Muscle layer of colon (tissue), 2 donors: ENCODE results near the gene ADGRG6.

ENCODE experiments used
- H3K27ac ChIP-seq: one replicate; pipeline ENCODE4 v1.7.0; 2013; ENCODE audit warnings: low read depth, mild to moderate bottlenecking, low read length, moderate library complexity
- H3K27me3 ChIP-seq, 2 donors: one replicate each; pipeline ENCODE4 v1.7.0; 2013; ENCODE audit warnings: low read length in 2 of 2, mild to moderate bottlenecking in 2 of 2; ENCODE audit not compliant: insufficient read depth in 2 of 2, control insufficient read depth in 1 of 2
- H3K36me3 ChIP-seq: one replicate; pipeline ENCODE4 v1.7.0; 2013; ENCODE audit warnings: mild to moderate bottlenecking, low read length; ENCODE audit not compliant: insufficient read depth
- H3K4me1 ChIP-seq: one replicate; pipeline ENCODE4 v1.7.0; 2013; ENCODE audit warnings: mild to moderate bottlenecking, low read length; ENCODE audit not compliant: insufficient read depth
- H3K4me3 ChIP-seq, 2 donors: one replicate each; pipeline ENCODE4 v1.7.0; 2013; ENCODE audit warnings: low read length in 2 of 2, low read depth in 1 of 2, mild to moderate bottlenecking in 1 of 2, moderate library complexity in 1 of 2
- H3K9ac ChIP-seq: one replicate; pipeline ENCODE4 v1.7.0; 2013; ENCODE audit warnings: low read length
- H3K9me3 ChIP-seq: one replicate; pipeline ENCODE4 v1.7.0; 2013; ENCODE audit warnings: mild to moderate bottlenecking, low read length
- donor health status: abdominal sarcoma.
- donor health status: Adenocarcinoma of cecum.

Gene ADGRG6

DNA sequence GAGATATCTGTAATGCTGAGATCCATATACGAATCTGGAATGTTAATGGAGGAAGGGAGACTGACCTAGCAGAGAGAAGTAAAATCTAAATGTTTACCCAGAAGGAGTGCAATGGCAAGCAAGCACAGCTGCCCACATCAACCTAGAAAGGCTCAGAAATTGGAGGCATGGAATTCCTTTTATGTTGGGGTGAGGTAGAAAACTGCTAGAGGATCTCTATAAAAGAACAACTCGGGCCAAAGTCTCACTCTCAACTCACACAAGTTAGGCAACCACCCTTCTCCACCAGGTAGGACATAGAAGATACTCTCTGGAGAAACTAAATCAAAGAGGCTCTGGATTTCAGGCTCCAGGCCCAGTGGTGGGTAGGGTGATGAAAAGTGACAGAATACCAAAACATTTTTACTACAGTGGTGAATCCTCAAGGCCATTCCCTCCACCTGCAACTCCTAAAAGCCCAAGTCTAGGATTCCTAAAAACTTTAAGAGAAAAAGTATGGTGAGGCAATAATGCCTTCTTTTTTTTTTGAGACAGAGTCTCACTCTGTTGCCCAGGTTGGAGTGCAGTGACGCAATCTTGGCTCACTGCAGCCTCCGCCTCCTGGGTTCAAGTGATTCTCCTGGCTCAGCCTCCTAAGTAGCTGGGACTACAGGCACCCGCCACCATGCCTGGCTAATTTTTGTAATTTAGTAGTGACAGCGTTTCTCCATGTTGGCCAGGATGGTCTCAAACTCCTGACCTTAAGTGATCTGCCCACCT is 9.5 kb upstream of the ADGRG6 start:
- Histone ChIP-seq H3K9me3 (no peaks in the 10 kb centered on the region), H3K4me3 (no peak overlapping the region), H3K27ac (no peak overlapping the region), H3K9ac (no peak overlapping the region), H3K4me1 (no peaks in the 10 kb centered on the region), H3K36me3 (no peaks in the 10 kb centered on the region), H3K27me3 (no peaks in the 10 kb centered on the region)

DNA sequence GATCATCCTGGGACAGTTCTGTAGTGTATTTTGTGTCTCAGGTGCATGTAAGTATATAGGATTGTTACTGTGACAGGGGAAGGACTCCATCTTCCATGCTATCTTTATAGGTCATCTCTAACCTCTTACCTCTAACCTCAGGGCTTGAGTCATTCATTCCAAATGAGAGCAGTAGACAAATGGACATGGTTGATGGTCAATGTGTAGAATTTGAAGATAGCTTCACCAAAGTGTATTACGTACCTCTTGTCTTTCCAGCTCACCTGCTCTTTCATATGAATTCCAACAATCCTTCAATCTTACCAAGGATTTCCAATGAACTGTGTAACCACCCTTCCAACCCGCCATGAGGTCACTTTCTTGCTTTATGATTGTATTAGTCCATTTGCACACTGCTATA is 8.7 kb upstream of the ADGRG6 start:
- H3K27ac ChIP-seq, result no peak overlapping the region
- no peak overlapping the region for H3K9ac ChIP-seq
- no peaks in the 10 kb centered on the region for H3K27me3 ChIP-seq
- no peaks in the 10 kb centered on the region for H3K4me1 ChIP-seq
- H3K4me3 ChIP-seq, result no peak overlapping the region
- no peaks in the 10 kb centered on the region for H3K9me3 ChIP-seq
- no peaks in the 10 kb centered on the region for H3K36me3 ChIP-seq

GRCh38 chr6:142294679-142295078 is 7.1 kb upstream of the ADGRG6 start:
- H3K27ac ChIP-seq, result no peak overlapping the region
- no peaks in the 10 kb centered on the region for H3K4me1 ChIP-seq
- no peaks in the 10 kb centered on the region for H3K9me3 ChIP-seq
- no peak overlapping the region for H3K4me3 ChIP-seq
- no peaks in the 10 kb centered on the region for H3K36me3 ChIP-seq
- H3K27me3 ChIP-seq, result no peaks in the 10 kb centered on the region
- H3K9ac ChIP-seq, result no peak overlapping the region

- no peaks in the 10 kb centered on the region for H3K36me3 ChIP-seq
- no peaks in the 10 kb centered on the region for H3K27me3 ChIP-seq
- H3K4me1 ChIP-seq, result no peaks in the 10 kb centered on the region
- no peak overlapping the region for H3K4me3 ChIP-seq
- no peak overlapping the region for H3K9ac ChIP-seq
- H3K27ac ChIP-seq, result no peak overlapping the region
- H3K9me3 ChIP-seq, result no peaks in the 10 kb centered on the region
Measured at GRCh38 chr6:142296975-142297604, 4.7 kb upstream of the ADGRG6 start.

DNA sequence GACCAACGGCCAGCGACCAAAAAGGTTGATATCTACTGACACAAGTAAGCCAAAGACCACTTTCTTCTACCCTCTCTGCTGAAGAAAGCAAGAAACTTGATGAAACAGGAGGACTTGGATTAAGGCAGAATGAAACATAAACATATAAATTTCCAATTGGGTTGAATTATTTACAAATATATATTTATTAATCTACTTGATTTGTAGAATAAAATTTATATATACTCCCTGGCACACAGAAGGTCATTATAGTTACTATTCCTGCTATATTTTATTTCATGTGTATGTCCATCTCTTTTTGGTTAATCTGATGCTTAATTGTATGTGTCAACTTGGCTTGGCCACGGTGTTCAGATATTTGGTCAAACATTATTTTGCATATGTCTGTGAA is 4.2 kb upstream of the ADGRG6 start:
- H3K27ac ChIP-seq, result no peak overlapping the region
- H3K27me3 ChIP-seq, result no peaks in the 10 kb centered on the region
- H3K9ac ChIP-seq, result no peak overlapping the region

DNA sequence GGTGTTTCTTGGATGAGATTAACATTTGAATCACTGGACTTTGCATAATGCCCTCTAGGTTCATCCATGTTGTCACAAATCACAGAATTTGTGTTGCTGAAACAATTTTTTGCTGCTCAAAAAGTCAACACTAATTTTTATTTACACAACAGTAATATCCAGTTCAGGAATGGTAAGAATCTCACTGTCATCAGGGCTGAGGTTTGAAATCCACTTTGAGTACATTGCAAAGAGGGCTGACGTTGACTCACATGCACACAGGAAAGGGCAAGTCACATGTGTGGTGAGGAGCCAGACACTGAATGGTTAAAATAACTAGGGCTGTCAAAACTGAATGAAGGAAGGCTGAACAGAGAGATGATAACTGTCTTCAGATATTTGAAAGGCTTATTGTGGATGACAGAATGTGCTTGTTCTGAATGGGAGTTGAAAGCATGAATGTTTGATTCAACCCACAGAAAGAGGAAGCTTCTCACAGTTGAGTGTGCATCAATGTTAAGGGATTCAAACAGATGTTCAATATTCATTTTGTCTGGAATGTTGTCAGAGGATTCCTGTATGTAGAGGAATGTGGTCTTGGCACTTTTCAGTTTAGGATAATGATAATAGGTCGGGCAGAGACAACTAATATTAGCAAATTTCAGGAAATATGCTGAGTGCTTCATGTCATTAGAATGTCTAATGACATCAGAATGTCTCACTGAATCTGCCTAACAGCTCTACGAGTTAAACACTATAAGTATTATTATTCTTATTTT is 3.6 kb upstream of the ADGRG6 start:
- no peaks in the 10 kb centered on the region for H3K9me3 ChIP-seq
- no peaks in the 10 kb centered on the region for H3K4me1 ChIP-seq
- H3K4me3 ChIP-seq, result no peak overlapping the region
- H3K27ac ChIP-seq, result no peak overlapping the region
- H3K27me3 ChIP-seq, result no peaks in the 10 kb centered on the region
- H3K36me3 ChIP-seq, result no peaks in the 10 kb centered on the region
- no peak overlapping the region for H3K9ac ChIP-seq

More for the DNA sequence above, 4.2 kb upstream of the ADGRG6 start:
- Histone ChIP-seq H3K9me3 (no peaks in the 10 kb centered on the region), H3K4me3 (no peak overlapping the region), H3K4me1 (no peaks in the 10 kb centered on the region), H3K36me3 (no peaks in the 10 kb centered on the region)

- Histone ChIP-seq H3K36me3 (no peaks in the 10 kb centered on the region), H3K4me1 (no peaks in the 10 kb centered on the region), H3K4me3 (no peak overlapping the region), H3K9me3 (no peaks in the 10 kb centered on the region), H3K27me3 (no peaks in the 10 kb centered on the region), H3K27ac (no peak overlapping the region), H3K9ac (no peak overlapping the region)
Measured at GRCh38 chr6:142300302-142300701, 1.5 kb upstream of the ADGRG6 start.

DNA sequence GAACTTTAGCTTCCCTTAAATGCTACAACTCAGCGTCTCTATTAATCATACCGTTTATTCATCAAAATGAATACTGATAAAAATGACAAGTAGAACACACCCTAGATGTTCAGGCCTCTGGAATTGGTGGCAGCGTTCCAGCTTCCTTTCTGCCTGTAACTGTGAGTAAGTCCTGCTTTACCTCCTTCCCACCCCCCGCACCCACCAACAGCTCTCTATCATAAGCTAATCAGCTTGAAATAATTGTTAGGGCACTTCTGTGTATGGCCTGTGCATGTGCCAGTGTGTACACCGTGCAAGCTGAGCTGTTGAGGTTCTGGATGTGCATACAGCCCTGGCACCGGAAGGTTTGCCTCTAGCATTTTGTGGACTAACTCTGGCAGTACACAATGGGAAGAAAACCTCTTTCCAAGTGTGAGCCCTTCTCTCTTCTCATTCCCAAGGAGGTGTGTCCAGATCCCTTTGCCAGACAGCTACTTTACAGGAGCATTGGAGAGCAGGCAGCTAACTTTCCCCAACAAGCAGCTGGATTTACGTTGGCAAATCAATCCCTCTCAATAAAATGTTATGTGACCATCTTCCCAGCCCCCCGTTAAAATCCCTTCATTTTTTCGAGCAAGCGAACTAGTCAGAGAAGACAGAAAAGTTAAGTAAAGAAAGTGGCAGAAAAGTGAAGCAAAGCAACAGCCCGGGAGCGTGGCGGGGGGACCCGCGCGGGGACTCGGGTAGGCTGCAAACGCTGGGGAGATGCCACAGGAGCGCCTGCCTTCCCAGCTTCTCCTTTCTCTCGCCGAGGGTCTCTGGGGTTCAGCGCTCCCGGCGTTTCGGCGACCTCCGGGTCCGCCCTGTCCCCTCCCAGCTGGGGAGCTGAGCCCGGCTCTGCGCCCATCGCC is 803 bp upstream of the ADGRG6 start:
- no peak overlapping the region for H3K9ac ChIP-seq
- peak overlapping the region in 1 of 2 donors; percentile 26 for H3K4me3 ChIP-seq
- H3K36me3 ChIP-seq, result no peaks in the 10 kb centered on the region
- H3K4me1 ChIP-seq, result no peaks in the 10 kb centered on the region
- H3K27ac ChIP-seq, result no peak overlapping the region
- no peaks in the 10 kb centered on the region for H3K27me3 ChIP-seq
- no peaks in the 10 kb centered on the region for H3K9me3 ChIP-seq

- Histone ChIP-seq H3K9me3 (no peaks in the 10 kb centered on the region), H3K4me1 (no peaks in the 10 kb centered on the region), H3K4me3 (peak overlapping the region in 1 of 2 donors; percentile 23), H3K27ac (no peak overlapping the region), H3K27me3 (no peaks in the 10 kb centered on the region), H3K9ac (no peak overlapping the region), H3K36me3 (no peaks in the 10 kb centered on the region)
Measured at GRCh38 chr6:142302421-142303175, 791 bp downstream of the ADGRG6 start.

DNA sequence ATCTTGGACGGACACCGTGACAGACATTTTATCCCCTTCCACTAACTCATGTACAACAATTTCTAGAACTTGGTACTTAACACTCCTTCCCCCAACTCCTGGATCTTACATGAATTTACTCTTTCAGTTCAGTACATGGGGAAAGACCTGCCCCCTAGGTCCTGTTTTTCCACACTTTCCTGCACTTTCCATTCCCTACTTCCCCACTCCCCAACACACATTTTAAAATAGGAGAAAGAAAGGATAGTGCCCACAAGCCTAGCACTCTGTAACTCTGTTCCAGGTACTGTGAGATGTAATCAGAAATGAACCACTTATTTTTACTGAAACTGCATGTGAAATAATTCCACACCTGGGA is 1.3 kb downstream of the ADGRG6 start:
- H3K36me3 ChIP-seq, result no peaks in the 10 kb centered on the region
- no peaks in the 10 kb centered on the region for H3K27me3 ChIP-seq
- H3K27ac ChIP-seq, result no peak overlapping the region
- no peak overlapping the region for H3K4me3 ChIP-seq
- H3K9me3 ChIP-seq, result no peaks in the 10 kb centered on the region
- no peaks in the 10 kb centered on the region for H3K4me1 ChIP-seq
- H3K9ac ChIP-seq, result no peak overlapping the region
